Right cardiac atrium (tissue), 5 donors: ENCODE data around the gene FOXP1. TPM values are rescaled to one million over a fixed set of nuclear protein-coding genes. Genes with fewer than 3 reads are reported as not detected.

Source experiments
- ATAC-seq, 2 donors: fragments of 200-7000 bp; cut with Tn5 transposase; one replicate each; pipeline versions ENCODE4 v1.8.0 to v1.9.1; 2020; ENCODE audit warnings: moderate library complexity in 2 of 2, mild to moderate bottlenecking in 1 of 2
- DNase-seq, 3 donors: peaks; one replicate each; pipeline ENCODE4 v3.0.0-alpha.2; 2020
- H3K27ac ChIP-seq: one replicate; pipeline ENCODE4 v1.5.1; 2013; ENCODE audit warnings: mild to moderate bottlenecking, low read length, control low read depth, moderate library complexity
- H3K27me3 ChIP-seq: one replicate; pipeline ENCODE4 v1.6.1; 2013; ENCODE audit not compliant: control insufficient read depth, insufficient read depth
- H3K4me1 ChIP-seq: one replicate; pipeline ENCODE4 v1.6.1; 2013; ENCODE audit warnings: low read length; ENCODE audit not compliant: control insufficient read depth, insufficient read depth
- H3K4me3 ChIP-seq: one replicate; pipeline ENCODE4 v1.5.1; 2013; ENCODE audit warnings: low read length, control low read depth
- H3K9me3 ChIP-seq: one replicate; pipeline ENCODE4 v1.6.1; 2013; ENCODE audit warnings: low read length; ENCODE audit not compliant: control insufficient read depth
- WGBS: extraction: QIAGEN DNeasy Blood & Tissue Kit; methylation state at CpG from one replicate; pipeline ENCODE4 v1.1.7; 2013; 5-methylcytosine and 5-hydroxymethylcytosine counted together
- intact Hi-C, 4 donors: fragments of 100-400 bp; cut with DNase I; formaldehyde crosslinking; loops; one replicate each; pipeline versions ENCODE4 v1.11.0 to v1.14.0; 2022 to 2023
- polyA plus RNA-seq: library from polyadenylated mRNA; stranded (reverse); fragments of 200-250 nt; gene quantifications from one replicate; pipeline ENCODE4 v1.2.3, GENCODE V29; 2013
- total RNA-seq, 4 donors: library from RNA; stranded (reverse); fragmentation: NEBNext Ultra II Directional; extraction: Animal tissue kit (Norgen Biotek cat#: 25700); gene quantifications; one replicate each; pipeline ENCODE4 v1.2.1, GENCODE V29; 2021
- donor health status: healthy with polysubstance abuse.
- donor health status: DM: no; HTN: yes; CAD: no.
- donor health status: DM: no; HTN: no; CAD: no.
- donor health status: DM: no; HTN: yes; CAD: no; lungs with severe emphysema.
- donor health status: DM: yes; HTN: yes; CAD: no.

The FOXP1 gene
- total and polyA plus RNA-seq, 5 donors, result 13.6 to 63.4 (median 57.4) TPM

DNA sequence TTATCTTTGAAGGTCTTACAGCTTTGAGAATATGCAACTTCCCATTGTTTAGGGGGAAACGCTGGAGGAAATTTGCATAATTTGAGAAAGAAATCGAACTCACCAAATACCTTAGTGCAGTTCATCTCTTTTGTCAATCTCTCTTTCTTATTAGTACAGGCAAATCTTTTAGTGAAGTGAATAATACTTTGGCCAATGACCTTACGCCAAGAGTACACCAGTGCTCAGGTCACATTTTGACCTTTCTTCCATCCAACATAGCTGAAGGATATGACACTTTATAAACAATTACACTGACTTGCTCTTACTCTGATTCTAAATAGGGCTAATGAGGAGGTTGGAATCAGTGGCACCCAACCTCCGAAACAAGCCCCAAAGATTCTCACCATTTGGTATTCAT is 494.8 kb downstream of the FOXP1 start:
- H3K27ac ChIP-seq, result no peak overlapping the region
- ATAC-seq, result no peak
- no peaks in the 10 kb centered on the region for H3K9me3 ChIP-seq
- 95% methylated on average over 4 of the region's 4 CpGs for WGBS
- H3K27me3 ChIP-seq, result no peaks in the 10 kb centered on the region
- intact Hi-C loops, result no loop called here
- DNase-seq, result no peak
- H3K4me3 ChIP-seq, result no peak overlapping the region
- H3K4me1 ChIP-seq, result peaks cover 10% of the 10 kb centered on the region

DNA sequence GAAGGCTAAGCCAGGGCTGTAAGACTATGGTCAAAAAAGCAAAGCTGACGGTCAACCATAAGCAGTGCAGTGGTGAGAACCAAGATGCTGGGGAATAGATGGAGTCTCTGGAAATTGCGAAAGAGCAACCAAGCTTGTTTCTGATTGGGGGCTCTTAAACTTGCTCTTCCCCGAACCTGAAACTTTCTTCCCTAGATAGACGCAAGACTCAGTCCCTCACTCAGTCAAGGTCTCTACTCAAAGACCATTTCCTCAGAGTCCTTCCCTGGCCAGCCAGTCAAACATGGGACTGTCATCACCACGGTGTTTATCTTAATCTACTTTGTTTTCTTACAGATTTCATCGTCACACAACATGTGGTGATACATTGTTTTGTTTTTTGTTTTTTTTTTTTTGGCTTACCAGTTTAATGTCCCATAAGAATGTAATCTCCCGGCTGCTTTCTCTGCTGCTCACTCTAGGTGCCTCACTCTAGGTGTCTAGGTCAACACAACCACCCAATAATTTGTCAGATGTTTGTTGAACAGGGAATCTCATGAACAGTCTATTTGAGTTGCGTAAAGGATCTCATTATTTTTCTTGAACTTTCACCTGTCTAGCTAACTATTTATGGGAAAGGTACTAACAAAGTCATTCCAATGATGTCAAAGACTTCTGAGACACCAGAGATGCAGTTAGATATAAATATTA is 495.4 kb downstream of the FOXP1 start:
- Histone ChIP-seq H3K27ac (no peak overlapping the region), H3K4me1 (peaks cover 10% of the 10 kb centered on the region)
- no peak for ATAC-seq

DNA sequence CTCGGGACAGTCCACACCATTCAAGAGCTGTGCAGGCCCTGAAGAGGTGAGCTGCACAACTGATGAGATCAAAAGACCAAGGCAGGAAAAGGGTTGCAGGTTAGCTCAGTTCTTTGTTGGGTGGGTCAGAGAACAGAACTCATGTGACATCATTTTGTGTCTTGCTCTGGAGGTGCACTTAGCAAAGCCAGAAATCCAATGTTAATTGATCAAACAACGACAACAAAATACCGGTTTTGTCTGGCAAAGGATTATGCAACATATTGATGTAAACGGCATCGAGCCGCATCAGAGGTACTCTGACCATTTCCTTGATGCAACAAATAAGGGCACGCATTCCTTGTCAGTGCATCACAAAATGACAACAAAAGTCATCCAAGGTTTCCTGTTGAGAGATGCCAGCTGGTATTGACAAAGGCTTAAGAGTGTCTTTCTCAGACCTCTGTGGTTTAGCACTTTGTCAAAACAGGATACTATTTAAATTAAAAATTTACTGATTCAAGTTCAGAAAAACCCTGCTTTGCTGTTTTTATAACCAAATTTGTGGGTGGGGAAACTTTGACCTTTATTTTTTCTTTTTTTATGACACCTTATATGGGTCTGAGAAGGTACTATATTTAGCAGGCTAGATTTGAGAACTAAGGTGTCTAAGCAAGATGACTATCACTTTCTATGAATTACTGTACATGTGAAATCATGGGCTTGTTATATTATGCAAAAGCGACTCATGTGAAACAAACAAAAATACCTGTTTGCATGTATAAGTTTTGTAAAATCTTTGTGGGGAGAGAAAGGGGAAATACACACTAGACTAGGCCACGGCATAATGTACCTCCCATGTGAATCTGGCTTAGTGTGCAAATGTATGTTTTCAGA is 496.1 kb downstream of the FOXP1 start:
- 85% methylated on average over 9 of the region's 9 CpGs for WGBS
- intact Hi-C loops, result no loop called here
- Histone ChIP-seq H3K27me3 (no peaks in the 10 kb centered on the region), H3K27ac (no peak overlapping the region), H3K9me3 (no peaks in the 10 kb centered on the region), H3K4me3 (no peak overlapping the region), H3K4me1 (peaks cover 10% of the 10 kb centered on the region)
- DNase-seq (no peak), ATAC-seq (no peak)

More for the DNA sequence above, 495.4 kb downstream of the FOXP1 start:
- DNase-seq, result no peak
- WGBS, result 87% methylated on average over 8 of the region's 8 CpGs
- Histone ChIP-seq H3K9me3 (no peaks in the 10 kb centered on the region), H3K4me3 (no peak overlapping the region), H3K27me3 (no peaks in the 10 kb centered on the region)
- intact Hi-C loops, result no loop called here

DNA sequence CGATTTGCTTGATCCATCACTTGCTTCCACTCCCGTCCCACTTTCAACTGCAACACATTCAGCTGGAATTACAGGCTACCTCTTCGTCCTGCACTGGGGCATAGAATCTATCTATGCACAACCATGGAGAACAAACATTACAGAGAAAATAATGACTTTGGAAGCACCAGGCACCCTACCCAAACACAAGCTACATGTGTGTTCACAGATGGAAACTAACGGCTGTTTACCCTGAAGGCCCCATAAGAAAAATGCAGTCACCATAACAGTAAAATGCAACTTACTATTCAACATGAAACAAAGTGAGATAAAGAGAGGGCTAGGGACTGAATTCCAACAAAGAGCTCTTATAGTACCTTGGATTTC is 496.8 kb downstream of the FOXP1 start:
- WGBS, result 87% methylated on average over 4 of the region's 4 CpGs
- no peaks in the 10 kb centered on the region for H3K27me3 ChIP-seq
- intact Hi-C loops, result no loop called here
- H3K9me3 ChIP-seq, result no peaks in the 10 kb centered on the region
- DNase-seq (no peak), ATAC-seq (no peak)
- H3K4me1 ChIP-seq, result peaks cover 10% of the 10 kb centered on the region
- no peak overlapping the region for H3K4me3 ChIP-seq
- no peak overlapping the region for H3K27ac ChIP-seq

DNA sequence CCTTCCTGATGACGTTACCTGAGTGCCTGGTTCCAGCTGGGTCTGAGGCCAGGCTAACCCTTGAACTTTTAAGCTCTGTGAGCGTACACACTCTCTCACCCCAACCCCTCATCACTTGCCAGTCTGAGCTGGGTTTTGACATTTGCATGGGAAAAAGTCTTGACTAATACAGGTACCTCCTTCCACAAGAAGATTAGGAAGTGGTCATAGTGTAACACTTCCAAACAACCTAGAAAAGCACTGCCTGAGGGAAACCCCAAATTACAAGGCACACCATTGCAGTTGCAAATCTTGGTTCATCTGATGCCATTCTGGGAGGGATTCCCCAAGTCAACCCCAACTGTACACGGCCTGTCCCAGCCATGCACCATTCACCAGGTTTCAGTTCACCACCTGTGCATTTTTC is 499.8 kb downstream of the FOXP1 start:
- Histone ChIP-seq H3K4me1 (peaks cover 10% of the 10 kb centered on the region), H3K27me3 (no peaks in the 10 kb centered on the region), H3K4me3 (no peak overlapping the region), H3K27ac (no peak overlapping the region), H3K9me3 (no peaks in the 10 kb centered on the region)
- intact Hi-C loops, result no loop called here
- 87% methylated on average over 3 of the region's 3 CpGs for WGBS
- ATAC-seq, result peak in 1 of 2 donors; percentile 63
- DNase-seq, result no peak

GRCh38 chr3:71082833-71083232 is 500.7 kb downstream of the FOXP1 start:
- Histone ChIP-seq H3K27me3 (no peaks in the 10 kb centered on the region), H3K4me3 (no peak overlapping the region), H3K4me1 (peaks cover 9% of the 10 kb centered on the region), H3K9me3 (no peaks in the 10 kb centered on the region), H3K27ac (no peak overlapping the region)
- intact Hi-C loops, result no loop called here
- no peak for DNase-seq
- no peak for ATAC-seq
- WGBS, result 93% methylated on average over 5 of the region's 5 CpGs

GRCh38 chr3:71080517-71081083 is 502.9 kb downstream of the FOXP1 start:
- Histone ChIP-seq H3K4me3 (no peak overlapping the region), H3K4me1 (peaks cover 4% of the 10 kb centered on the region), H3K27me3 (no peaks in the 10 kb centered on the region), H3K27ac (no peak overlapping the region), H3K9me3 (no peaks in the 10 kb centered on the region)
- intact Hi-C loops, result no loop called here
- DNase-seq, result no peak
- ATAC-seq, result no peak
- WGBS, result 96% methylated on average over 4 of the region's 4 CpGs

- Histone ChIP-seq H3K4me3 (no peak overlapping the region), H3K27ac (no peak overlapping the region), H3K4me1 (peaks cover 4% of the 10 kb centered on the region), H3K27me3 (no peaks in the 10 kb centered on the region), H3K9me3 (no peaks in the 10 kb centered on the region)
- intact Hi-C loops, result loop anchor here in 1 of 4 donors (10.0 kb wide), 1 partner anchor 506 kb away; the partner anchor contains the start of gene FOXP1
- ATAC-seq (no peak), DNase-seq (no peak)
- WGBS, result 72% methylated on average over 8 of the region's 8 CpGs
Measured at GRCh38 chr3:71078723-71079525, 504.6 kb downstream of the FOXP1 start.

DNA sequence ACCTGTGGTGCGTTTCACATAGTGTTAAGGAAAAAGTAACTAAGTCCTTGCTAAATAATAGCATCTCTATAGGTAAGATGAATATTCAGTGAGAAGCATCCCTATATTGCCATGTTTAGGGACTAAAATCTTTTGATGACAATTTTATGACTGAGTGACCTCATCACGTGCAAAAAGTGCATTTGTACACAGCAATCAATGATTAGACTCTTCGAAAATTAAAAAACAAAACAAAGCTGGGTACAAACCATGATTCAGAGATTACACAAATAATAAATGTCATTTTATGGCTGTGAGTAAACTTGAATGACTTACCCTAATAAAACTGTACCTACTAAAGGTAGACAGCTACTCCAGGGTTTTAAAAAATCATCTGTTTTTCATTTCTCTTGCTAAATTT is 505.3 kb downstream of the FOXP1 start:
- Histone ChIP-seq H3K9me3 (no peaks in the 10 kb centered on the region), H3K27me3 (no peaks in the 10 kb centered on the region), H3K27ac (no peak overlapping the region), H3K4me3 (no peak overlapping the region), H3K4me1 (peaks cover 4% of the 10 kb centered on the region)
- ATAC-seq (no peak), DNase-seq (no peak)
- intact Hi-C loops, result loop anchor here in 1 of 4 donors (10.0 kb wide), 1 partner anchor 507 kb away; the partner anchor contains the start of gene FOXP1
- WGBS, result 94% methylated on average over 3 of the region's 3 CpGs

DNA sequence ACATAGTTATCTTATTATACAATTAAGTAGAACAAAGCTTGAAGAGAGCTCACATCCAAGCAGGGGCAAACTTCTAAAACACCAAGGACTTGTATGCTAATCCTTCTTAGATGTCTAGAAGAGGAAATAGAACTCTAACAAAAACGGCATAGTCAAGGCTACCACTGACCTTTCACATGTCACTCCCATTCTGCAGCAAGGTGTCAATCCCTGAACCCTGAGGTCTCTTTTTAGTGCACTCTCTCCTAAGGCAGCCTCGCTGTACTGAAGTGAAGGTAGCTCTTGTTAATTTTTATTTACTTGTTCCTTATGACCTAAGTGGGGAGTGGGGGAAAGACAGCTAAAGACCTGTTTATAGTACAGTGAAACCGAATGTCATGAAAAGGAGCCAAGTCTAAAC is 506.5 kb downstream of the FOXP1 start:
- Histone ChIP-seq H3K27me3 (no peaks in the 10 kb centered on the region), H3K4me3 (no peak overlapping the region), H3K4me1 (peaks cover 4% of the 10 kb centered on the region), H3K27ac (no peak overlapping the region), H3K9me3 (no peaks in the 10 kb centered on the region)
- ATAC-seq (no peak), DNase-seq (no peak)
- 71% methylated on average over 3 of the region's 3 CpGs for WGBS
- intact Hi-C loops, result loop anchor here in 1 of 4 donors (10.0 kb wide), 1 partner anchor 508 kb away; the partner anchor contains the start of gene FOXP1
